ENCODE data around the gene CMTM8. TPM values are rescaled to one million over a fixed set of nuclear protein-coding genes. Genes with fewer than 3 reads are reported as not detected.

CMTM8 gene
- total and polyA plus RNA-seq, 2 of the 8 experiments (the other 6 are each of a cell fraction or from before 2014, with no cell fraction given), result 10.5 to 22.4 TPM

GRCh38 chr3:32387512-32387911 is 149.0 kb downstream of the CMTM8 start:
- H3K79me1 ChIP-seq (ENCODE audit: low read depth, low read length), result no peaks in the 10 kb centered on the region
- no peak overlapping the region for H2BK20ac ChIP-seq (ENCODE audit: low read length)
- 81% methylated on average over 2 of the region's 2 CpGs; no CpG with 5 or more reads in 1 of the 2 experiments for WGBS, 2 experiments (ENCODE audit: extremely low coverage in 1 of 2, insufficient coverage in 1 of 2, insufficient read length in 1 of 2, insufficient replicate concordance in 2 of 2, low coverage in 1 of 2, low lambda C conversion rate in 2 of 2, missing lambda C conversion rate in 1 of 2)
- CTCF ChIA-PET (ENCODE audit: partially characterized antibody), result interaction anchor here (0.9 to 4.4 kb wide), 5 partner anchors 11 to 81 kb away, joined by 3 to 38 read pairs (median 4); no protein-coding TSS in a partner anchor
- H3K18ac ChIP-seq (ENCODE audit: extremely low read depth, low read length), result no peak overlapping the region
- H3K14ac ChIP-seq (ENCODE audit: insufficient read length), result no peak overlapping the region
- H3K4me1 ChIP-seq (replicated peaks in 1 of 4; ENCODE audit: control insufficient read depth in 3 of 4, insufficient read depth in 4 of 4, low read length in 3 of 4), result peaks cover 0 to 3% (median 1%) of the 10 kb centered on the region in 4 experiments; a peak in 1 of 7 replicates
- no peak overlapping the region for H2AK5ac ChIP-seq (ENCODE audit: low read depth, low read length)
- no peak overlapping the region for H4K5ac ChIP-seq (ENCODE audit: insufficient read length, low read depth, low read length)
- no peak overlapping the region for H4K8ac ChIP-seq (ENCODE audit: extremely low read depth, insufficient read depth, low read length)
- H4K91ac ChIP-seq (replicated peaks; ENCODE audit: insufficient read length, low read length), result no peak overlapping the region
- no peak overlapping the region for H2BK12ac ChIP-seq (ENCODE audit: low read depth, low read length)
- no peak overlapping the region for H3K4me2 ChIP-seq (ENCODE audit: insufficient read depth in 1 of 2, low read depth in 2 of 2, low read length in 2 of 2)
- H2BK15ac ChIP-seq (ENCODE audit: low read length), result no peak overlapping the region
- no peaks in the 10 kb centered on the region for H3K9me3 ChIP-seq (ENCODE audit: insufficient read depth in 2 of 2, low read depth in 1 of 2, low read length in 1 of 2)
- DNase-seq (ENCODE audit: low read depth in 1 of 2, low spot score in 2 of 2) (no peak), FAIRE-seq (no peak)
- H2AFZ ChIP-seq (ENCODE audit: low read length), result no peak overlapping the region
- H3K9ac ChIP-seq (replicated peaks in 1 of 4; ENCODE audit: extremely low read depth in 1 of 4, low read depth in 3 of 4, low read length in 3 of 4), result no peak overlapping the region
- no peaks in the 10 kb centered on the region for H3K36me3 ChIP-seq (ENCODE audit: control insufficient read depth in 2 of 4, insufficient read depth in 4 of 4, low read length in 3 of 4)
- no peak overlapping the region for H3K23ac ChIP-seq (ENCODE audit: insufficient read length)
- H3K27ac ChIP-seq (ENCODE audit: low read depth, low read length), result no peak overlapping the region
- no peak overlapping the region for H2BK5ac ChIP-seq (ENCODE audit: low read depth, low read length)
- peaks cover 0 to 5% (median 3%) of the 10 kb centered on the region in 4 experiments; a peak in 4 of 7 replicates for H3K27me3 ChIP-seq (replicated peaks in 1 of 4; ENCODE audit: control insufficient read depth in 3 of 4, extremely low read depth in 1 of 4, insufficient read depth in 3 of 4, low read length in 3 of 4)
- POLR2A ChIA-PET (ENCODE audit: partially characterized antibody), result no interaction called here
- no peaks in the 10 kb centered on the region for H4K20me1 ChIP-seq (replicated peaks in 1 of 2; ENCODE audit: control insufficient read depth in 1 of 2, insufficient read depth in 2 of 2, low read length in 2 of 2)
- H2BK120ac ChIP-seq (replicated peaks; ENCODE audit: low read depth, low read length), result no peak overlapping the region
- H3K4ac ChIP-seq (replicated peaks; ENCODE audit: insufficient read length, low read depth, low read length), result no peak overlapping the region
- peaks cover 0 to 2% of the 10 kb centered on the region in 2 experiments; a peak in 1 of 4 replicates for H3K79me2 ChIP-seq (ENCODE audit: control insufficient read depth in 1 of 2, insufficient read depth in 2 of 2, low read length in 2 of 2)
- no peak overlapping the region for H3K56ac ChIP-seq (replicated peaks; ENCODE audit: insufficient read length, low read depth, low read length)
- H3K4me3 ChIP-seq (ENCODE audit: extremely low read depth in 1 of 4, insufficient read depth in 2 of 4, low read depth in 3 of 4, low read length in 4 of 4), result no peak overlapping the region
- H3K23me2 ChIP-seq (ENCODE audit: low read depth, low read length), result peaks cover 7% of the 10 kb centered on the region
- TF ChIP-seq EZH2 (IDR thresholded peaks at IDR 0.05; ENCODE audit: low read depth, low read length, severe bottlenecking) (no peak), SIN3A (conservative IDR thresholded peaks at IDR 0.05 in 1 of 2, IDR thresholded peaks at IDR 0.05 in 1 of 2; ENCODE audit: low read depth in 1 of 2, low read length in 2 of 2) (no peak), HDAC6 (IDR thresholded peaks at IDR 0.05; ENCODE audit: low read depth, low read length) (no peak), ZNF274 (IDR thresholded peaks at IDR 0.05; ENCODE audit: borderline replicate concordance, extremely low read depth, low read length) (no peak), GABPA (IDR thresholded peaks at IDR 0.05; ENCODE audit: borderline replicate concordance, insufficient read depth, low read length) (no peak), SUZ12 (IDR thresholded peaks at IDR 0.05; ENCODE audit: low read length) (no peak), CTCF (IDR thresholded peaks at IDR 0.05; ENCODE audit: control extremely low read depth in 1 of 3, insufficient read depth in 1 of 3, low read depth in 1 of 3, low read length in 3 of 3) (no peak), POLR2AphosphoS5 (IDR thresholded peaks at IDR 0.05; ENCODE audit: low read depth, low read length) (no peak), EGR1 (IDR thresholded peaks at IDR 0.05; ENCODE audit: borderline replicate concordance, low read depth, low read length) (no peak), SIRT6 (IDR thresholded peaks at IDR 0.05; ENCODE audit: low read length) (no peak), SRF (IDR thresholded peaks at IDR 0.05; ENCODE audit: low read depth, low read length) (no peak), JUN (IDR thresholded peaks at IDR 0.05; ENCODE audit: low read depth, low read length) (no peak)
